Measurements from ENCODE around the gene OR6K3. TPM values are rescaled to one million over a fixed set of nuclear protein-coding genes. Genes with fewer than 3 reads are reported as not detected.

Gene OR6K3
- polyA plus RNA-seq, 1 donor (not counting 4 experiments of a cell fraction or from before 2014, with no cell fraction given): not detected

- Histone ChIP-seq H3K4me3 (ENCODE audit: control insufficient read depth in 2 of 3, extremely low read depth in 1 of 3, insufficient read depth in 2 of 3, low read depth in 1 of 3, low read length in 3 of 3) (no peak overlapping the region), H3K36me3 (ENCODE audit: control insufficient read depth in 2 of 2, extremely low read depth in 1 of 2, insufficient read depth in 2 of 2, low read length in 2 of 2) (no peaks in the 10 kb centered on the region), H3K9me3 (ENCODE audit: control insufficient read depth, low read depth, low read length) (no peaks in the 10 kb centered on the region), H3K79me2 (ENCODE audit: control insufficient read depth, insufficient read depth, low read length) (no peaks in the 10 kb centered on the region), H3K27me3 (ENCODE audit: control insufficient read depth, extremely low read depth, insufficient read depth, low read length) (no peaks in the 10 kb centered on the region), H3K4me2 (ENCODE audit: control insufficient read depth, extremely low read depth, insufficient read depth, low read depth, low read length) (no peak overlapping the region), H3K9ac (ENCODE audit: control insufficient read depth, extremely low read depth, insufficient read depth, low read length) (no peak overlapping the region), H3K27ac (ENCODE audit: control insufficient read depth, insufficient read depth, low read length) (no peak overlapping the region), H3K9me1 (ENCODE audit: control insufficient read depth, extremely low read depth, insufficient read depth, low read length) (no peaks in the 10 kb centered on the region), H2AFZ (ENCODE audit: control insufficient read depth, low read length) (no peak overlapping the region), H3K4me1 (ENCODE audit: control insufficient read depth, extremely low read depth, insufficient read depth, low read length) (no peaks in the 10 kb centered on the region), H4K20me1 (ENCODE audit: control insufficient read depth, extremely low read depth, insufficient read depth, low read length) (no peaks in the 10 kb centered on the region)
- no peak for FAIRE-seq
- no peak for DNase-seq (ENCODE audit: low read depth, low spot score)
- TF ChIP-seq EZH2 (IDR thresholded peaks at IDR 0.05; ENCODE audit: low read length): no peak
- TF ChIP-seq, protein P1, sequence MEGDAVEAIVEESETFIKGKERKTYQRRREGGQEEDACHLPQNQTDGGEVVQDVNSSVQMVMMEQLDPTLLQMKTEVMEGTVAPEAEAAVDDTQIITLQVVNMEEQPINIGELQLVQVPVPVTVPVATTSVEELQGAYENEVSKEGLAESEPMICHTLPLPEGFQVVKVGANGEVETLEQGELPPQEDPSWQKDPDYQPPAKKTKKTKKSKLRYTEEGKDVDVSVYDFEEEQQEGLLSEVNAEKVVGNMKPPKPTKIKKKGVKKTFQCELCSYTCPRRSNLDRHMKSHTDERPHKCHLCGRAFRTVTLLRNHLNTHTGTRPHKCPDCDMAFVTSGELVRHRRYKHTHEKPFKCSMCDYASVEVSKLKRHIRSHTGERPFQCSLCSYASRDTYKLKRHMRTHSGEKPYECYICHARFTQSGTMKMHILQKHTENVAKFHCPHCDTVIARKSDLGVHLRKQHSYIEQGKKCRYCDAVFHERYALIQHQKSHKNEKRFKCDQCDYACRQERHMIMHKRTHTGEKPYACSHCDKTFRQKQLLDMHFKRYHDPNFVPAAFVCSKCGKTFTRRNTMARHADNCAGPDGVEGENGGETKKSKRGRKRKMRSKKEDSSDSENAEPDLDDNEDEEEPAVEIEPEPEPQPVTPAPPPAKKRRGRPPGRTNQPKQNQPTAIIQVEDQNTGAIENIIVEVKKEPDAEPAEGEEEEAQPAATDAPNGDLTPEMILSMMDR (optimal IDR thresholded peaks at IDR 0.05 in 1 of 3, IDR thresholded peaks at IDR 0.05 in 1 of 3, conservative IDR thresholded peaks at IDR 0.05 in 1 of 3; ENCODE audit: extremely low read depth in 1 of 3, insufficient read depth in 2 of 3, low read length in 3 of 3): no peak
- dilution Hi-C loops (cut with MboI; ENCODE audit: extremely low pct_ligation_motif_present, low sequenced_read_pairs): no loop called here
These were observed 5.8 kb downstream of the OR6K3 start for GRCh38 chr1:158714754-158715153.

DNA sequence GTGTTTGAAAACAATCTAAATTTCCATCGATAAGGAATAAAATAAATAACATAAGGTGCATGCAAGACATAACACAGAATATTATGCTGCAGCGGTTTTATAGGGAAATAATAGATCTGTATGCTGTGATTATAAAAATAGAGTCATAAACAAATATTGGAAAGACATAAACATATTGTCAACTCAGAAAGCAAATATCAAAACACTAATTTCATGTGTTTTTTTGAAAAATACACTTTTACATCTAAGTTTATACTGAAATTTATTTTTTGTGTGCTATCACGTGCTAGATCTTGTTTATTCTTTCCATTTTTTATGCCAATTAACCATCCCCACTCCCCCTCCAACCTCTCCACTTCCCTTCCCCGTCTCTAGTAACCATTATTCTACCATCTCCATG, 9.4 kb downstream of the OR6K3 start:
- Histone ChIP-seq H3K79me2 (ENCODE audit: control insufficient read depth, insufficient read depth, low read length) (no peaks in the 10 kb centered on the region), H3K9me3 (ENCODE audit: control insufficient read depth, low read depth, low read length) (no peaks in the 10 kb centered on the region), H3K9me1 (ENCODE audit: control insufficient read depth, extremely low read depth, insufficient read depth, low read length) (no peaks in the 10 kb centered on the region), H3K27ac (ENCODE audit: control insufficient read depth, insufficient read depth, low read length) (no peak overlapping the region), H3K27me3 (ENCODE audit: control insufficient read depth, extremely low read depth, insufficient read depth, low read length) (no peaks in the 10 kb centered on the region), H3K36me3 (ENCODE audit: control insufficient read depth in 2 of 2, extremely low read depth in 1 of 2, insufficient read depth in 2 of 2, low read length in 2 of 2) (no peaks in the 10 kb centered on the region), H2AFZ (ENCODE audit: control insufficient read depth, low read length) (no peak overlapping the region), H4K20me1 (ENCODE audit: control insufficient read depth, extremely low read depth, insufficient read depth, low read length) (no peaks in the 10 kb centered on the region), H3K4me2 (ENCODE audit: control insufficient read depth, extremely low read depth, insufficient read depth, low read depth, low read length) (no peak overlapping the region), H3K9ac (ENCODE audit: control insufficient read depth, extremely low read depth, insufficient read depth, low read length) (no peak overlapping the region), H3K4me1 (ENCODE audit: control insufficient read depth, extremely low read depth, insufficient read depth, low read length) (no peaks in the 10 kb centered on the region), H3K4me3 (ENCODE audit: control insufficient read depth in 2 of 3, extremely low read depth in 1 of 3, insufficient read depth in 2 of 3, low read depth in 1 of 3, low read length in 3 of 3) (no peak overlapping the region)
- DNase-seq (ENCODE audit: low read depth, low spot score) (no peak), FAIRE-seq (no peak)
- dilution Hi-C loops (cut with MboI; ENCODE audit: extremely low pct_ligation_motif_present, low sequenced_read_pairs): no loop called here
- TF ChIP-seq EZH2 (IDR thresholded peaks at IDR 0.05; ENCODE audit: low read length): no peak
- TF ChIP-seq, protein P1 (optimal IDR thresholded peaks at IDR 0.05 in 1 of 3, IDR thresholded peaks at IDR 0.05 in 1 of 3, conservative IDR thresholded peaks at IDR 0.05 in 1 of 3; ENCODE audit: extremely low read depth in 1 of 3, insufficient read depth in 2 of 3, low read length in 3 of 3): no peak

Data from keratinocyte (primary cell).